Suprapubic skin (tissue), 4 donors: Measurements from ENCODE around the gene MYO5A. TPM values are rescaled to one million over a fixed set of nuclear protein-coding genes. Genes with fewer than 3 reads are reported as not detected.
"Not testable (repeated sequence)": the region's sequence is repeated elsewhere in the genome, so short reads cannot be mapped to it uniquely, and the experiment has no call there.

Source experiments
- DNase-seq, 2 donors: peaks; one replicate each; pipeline ENCODE4 v3.0.0-alpha.2; 2019; ENCODE audit warnings: low spot score in 2 of 2
- H3K27ac ChIP-seq: fragments of 200-600 bp; sonication (generic); one replicate; pipeline ENCODE4 v1.5.1; 2019
- H3K27me3 ChIP-seq: fragments of 200-600 bp; sonication (generic); one replicate; pipeline ENCODE4 v1.5.1; 2019
- H3K36me3 ChIP-seq: fragments of 200-600 bp; sonication (generic); one replicate; pipeline ENCODE4 v1.5.1; 2019
- H3K4me1 ChIP-seq: fragments of 200-600 bp; sonication (generic); one replicate; pipeline ENCODE4 v1.5.1; 2019
- H3K4me3 ChIP-seq: fragments of 200-600 bp; sonication (generic); one replicate; pipeline ENCODE4 v1.5.1; 2019; ENCODE audit warnings: mild to moderate bottlenecking
- H3K9me3 ChIP-seq: fragments of 200-600 bp; sonication (generic); one replicate; pipeline ENCODE4 v1.5.1; 2019
- EP300 ChIP-seq: sonication (generic); formaldehyde crosslinking; IDR thresholded peaks from one replicate; pipeline ENCODE4 v1.6.1; 2017; ENCODE audit warnings: antibody characterized with exemption
- POLR2A ChIP-seq, 2 donors: fragments of 450-650 bp; IDR thresholded peaks; one replicate each; pipeline ENCODE4 v1.6.1; 2017; ENCODE audit warnings: antibody characterized with exemption in 2 of 2, mild to moderate bottlenecking in 2 of 2, moderate library complexity in 2 of 2
- POLR2AphosphoS5 ChIP-seq, 3 donors: sonication (generic); formaldehyde crosslinking; IDR thresholded peaks; one replicate each; pipeline ENCODE4 v1.6.1; 2017; ENCODE audit warnings: antibody characterized with exemption in 3 of 3
- WGBS: methylation state at CpG from one replicate; pipeline ENCODE4 v1.1.5; 2018; 5-methylcytosine and 5-hydroxymethylcytosine counted together
- total RNA-seq, 4 donors: library from RNA; depleted of rRNA; stranded (reverse); fragments of >200 nt; gene quantifications; one replicate each; pipeline ENCODE4 v1.1.0, GENCODE V29; 2016
- TF ChIP-seq, protein P1 (sequence below), 2 donors: fragments of 200-600 bp in 1 of 2; fragments of 450-650 bp in 1 of 2; sonication (generic) in 1 of 2; IDR thresholded peaks; one replicate each; pipeline ENCODE4 v1.5.1; 2016 to 2019; ENCODE audit warnings: antibody characterized with exemption in 2 of 2, mild to moderate bottlenecking in 1 of 2, moderate library complexity in 1 of 2

Gene MYO5A
- 10 to 100 TPM; 37.4 to 73.7 (median 47.0) TPM for total RNA-seq

DNA sequence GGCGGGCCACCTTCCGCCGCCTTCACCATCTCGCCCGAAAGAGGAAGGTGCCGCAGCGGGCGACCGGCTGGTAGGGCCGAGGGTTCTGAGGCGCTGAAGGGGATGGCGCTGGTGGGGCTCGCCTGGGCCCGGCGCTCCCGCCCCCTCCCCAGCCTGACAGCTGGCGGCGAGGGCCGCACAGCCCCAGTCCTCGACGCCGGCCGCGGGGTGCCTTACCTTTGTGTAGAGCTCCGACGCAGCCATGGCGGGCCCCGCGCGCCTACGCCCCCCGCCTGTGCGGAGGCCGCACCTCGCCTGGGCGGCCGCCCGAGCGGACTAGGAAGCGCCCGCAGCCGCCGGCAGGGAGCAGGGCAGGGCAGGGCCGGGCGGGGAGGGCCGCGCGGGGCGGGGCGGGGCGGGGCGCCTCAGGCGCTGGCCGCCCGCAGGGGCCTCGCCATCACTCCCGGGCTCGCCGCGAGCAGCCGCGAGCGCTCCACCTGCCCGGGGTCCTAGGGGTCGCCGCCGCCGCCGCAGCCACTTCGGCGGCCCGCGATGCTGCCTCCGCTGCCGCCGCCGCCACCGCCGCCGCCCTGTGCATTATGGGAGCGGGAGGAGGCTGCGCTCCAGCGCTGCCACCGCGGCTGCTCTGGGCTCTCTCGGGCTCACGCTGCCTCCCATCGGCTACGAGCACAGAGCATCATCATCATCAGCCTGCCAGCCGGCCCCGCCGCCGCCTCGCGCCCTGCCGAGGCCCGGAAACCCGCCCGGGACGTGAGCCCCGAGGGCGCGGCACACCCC lies at the start of gene MYO5A:
MYO5A (minus strand) TSS at position 317 of the 777 bp plus-strand sequence; CDS start at position 243, 74 bp downstream.
- 2% methylated on average over 12 of the region's 103 CpGs for WGBS
- Histone ChIP-seq H3K36me3 (no peaks in the 10 kb centered on the region), H3K4me3 (peak within 1 kb of the TSS; percentile 92), H3K27me3 (no peaks in the 10 kb centered on the region), H3K4me1 (peaks cover 20% of the 10 kb centered on the region), H3K27ac (peak within 1 kb of the TSS; percentile 86), H3K9me3 (no peaks in the 10 kb centered on the region)
- DNase-seq: peak; percentile 77 to 83
- no peak for TF ChIP-seq POLR2AphosphoS5 (IDR thresholded peaks at IDR 0.05)
- no peak for TF ChIP-seq EP300
- TF ChIP-seq POLR2A (IDR thresholded peaks at IDR 0.05): peak in 1 of 2 donors; percentile 11
- TF ChIP-seq, protein P1, sequence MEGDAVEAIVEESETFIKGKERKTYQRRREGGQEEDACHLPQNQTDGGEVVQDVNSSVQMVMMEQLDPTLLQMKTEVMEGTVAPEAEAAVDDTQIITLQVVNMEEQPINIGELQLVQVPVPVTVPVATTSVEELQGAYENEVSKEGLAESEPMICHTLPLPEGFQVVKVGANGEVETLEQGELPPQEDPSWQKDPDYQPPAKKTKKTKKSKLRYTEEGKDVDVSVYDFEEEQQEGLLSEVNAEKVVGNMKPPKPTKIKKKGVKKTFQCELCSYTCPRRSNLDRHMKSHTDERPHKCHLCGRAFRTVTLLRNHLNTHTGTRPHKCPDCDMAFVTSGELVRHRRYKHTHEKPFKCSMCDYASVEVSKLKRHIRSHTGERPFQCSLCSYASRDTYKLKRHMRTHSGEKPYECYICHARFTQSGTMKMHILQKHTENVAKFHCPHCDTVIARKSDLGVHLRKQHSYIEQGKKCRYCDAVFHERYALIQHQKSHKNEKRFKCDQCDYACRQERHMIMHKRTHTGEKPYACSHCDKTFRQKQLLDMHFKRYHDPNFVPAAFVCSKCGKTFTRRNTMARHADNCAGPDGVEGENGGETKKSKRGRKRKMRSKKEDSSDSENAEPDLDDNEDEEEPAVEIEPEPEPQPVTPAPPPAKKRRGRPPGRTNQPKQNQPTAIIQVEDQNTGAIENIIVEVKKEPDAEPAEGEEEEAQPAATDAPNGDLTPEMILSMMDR (IDR thresholded peaks at IDR 0.05): peak in 1 of 2 donors; percentile 20

DNA sequence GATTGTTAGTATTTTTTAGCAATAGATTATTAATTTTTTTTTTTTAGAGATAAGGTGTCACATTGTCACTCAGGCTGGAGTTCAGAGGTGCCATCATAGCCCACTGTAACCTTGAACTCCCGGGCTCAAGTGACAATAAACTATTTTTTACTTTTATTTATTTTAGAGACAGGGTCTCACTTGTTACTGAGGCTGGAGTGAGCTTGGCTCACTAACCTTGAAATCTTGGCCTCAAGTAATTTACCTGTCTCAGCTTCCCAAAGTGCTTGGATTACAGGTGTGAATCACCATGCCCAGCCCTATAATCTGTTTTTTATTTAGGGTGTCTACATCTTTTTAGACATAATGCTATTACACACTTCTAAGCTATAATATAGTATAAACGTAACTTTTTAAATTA lies 48.0 kb upstream of the MYO5A start:
- peaks cover 9% of the 10 kb centered on the region for H3K36me3 ChIP-seq
- DNase-seq: no peak
- H3K9me3 ChIP-seq: no peaks in the 10 kb centered on the region
- no peak overlapping the region for H3K4me3 ChIP-seq
- no peak overlapping the region for H3K27ac ChIP-seq
- H3K4me1 ChIP-seq: no peaks in the 10 kb centered on the region
- H3K27me3 ChIP-seq: no peaks in the 10 kb centered on the region
- TF ChIP-seq POLR2A (IDR thresholded peaks at IDR 0.05) (no peak), EP300 (no peak), POLR2AphosphoS5 (IDR thresholded peaks at IDR 0.05) (no peak)
- TF ChIP-seq, protein P1 (IDR thresholded peaks at IDR 0.05): no peak
- WGBS: 98% methylated on average over 2 of the region's 2 CpGs

DNA sequence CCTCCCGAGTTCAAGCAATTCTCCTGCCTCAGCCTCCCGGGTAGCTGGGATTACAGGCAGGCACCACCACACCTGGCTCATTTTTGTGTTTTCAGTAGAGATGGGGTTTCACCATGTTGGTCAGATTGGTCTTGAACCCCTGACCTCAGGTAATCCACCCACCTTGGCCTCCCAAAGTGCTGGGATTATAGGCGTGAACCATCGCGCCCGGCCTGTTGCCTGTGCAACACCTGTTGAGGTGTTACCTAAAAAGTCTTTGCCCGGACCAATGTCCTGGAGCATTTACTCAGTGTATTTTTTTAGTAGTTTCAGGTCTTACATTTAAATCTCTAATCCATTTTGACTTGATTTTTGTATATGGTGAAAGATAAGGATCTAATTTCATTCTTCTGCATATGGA lies 46.9 kb upstream of the MYO5A start:
- not testable (repeated sequence) for H3K9me3 ChIP-seq, H3K27me3 ChIP-seq, H3K4me1 ChIP-seq, H3K27ac ChIP-seq, H3K4me3 ChIP-seq, DNase-seq, H3K36me3 ChIP-seq
- 97% methylated on average over 7 of the region's 7 CpGs for WGBS

DNA sequence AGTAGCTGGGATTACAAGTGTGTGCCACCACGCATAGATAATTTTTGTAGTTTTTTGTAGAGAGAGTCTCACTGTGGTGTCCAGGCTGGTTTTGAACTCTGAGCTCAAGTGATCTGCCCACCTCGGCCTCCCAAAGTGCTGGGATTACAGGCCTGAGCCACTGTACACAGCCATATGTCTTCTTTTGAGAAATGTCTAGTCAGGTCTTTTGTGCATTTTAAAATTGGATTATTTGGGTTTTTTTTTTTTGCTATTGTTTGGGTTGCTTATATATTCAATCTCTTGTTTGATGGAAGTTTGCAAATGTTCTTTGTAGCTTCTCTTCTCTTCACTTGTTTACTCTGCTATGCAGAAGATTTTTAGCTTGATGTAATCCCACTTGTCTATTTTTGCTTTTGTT lies 46.4 kb upstream of the MYO5A start:
- DNase-seq: no peak
- Histone ChIP-seq H3K27ac (no peak overlapping the region), H3K36me3 (no peaks in the 10 kb centered on the region), H3K4me1 (no peaks in the 10 kb centered on the region), H3K9me3 (no peaks in the 10 kb centered on the region), H3K27me3 (no peaks in the 10 kb centered on the region), H3K4me3 (no peak overlapping the region)
- no peak for TF ChIP-seq POLR2A (IDR thresholded peaks at IDR 0.05)
- WGBS: 97% methylated on average over 2 of the region's 2 CpGs

DNA sequence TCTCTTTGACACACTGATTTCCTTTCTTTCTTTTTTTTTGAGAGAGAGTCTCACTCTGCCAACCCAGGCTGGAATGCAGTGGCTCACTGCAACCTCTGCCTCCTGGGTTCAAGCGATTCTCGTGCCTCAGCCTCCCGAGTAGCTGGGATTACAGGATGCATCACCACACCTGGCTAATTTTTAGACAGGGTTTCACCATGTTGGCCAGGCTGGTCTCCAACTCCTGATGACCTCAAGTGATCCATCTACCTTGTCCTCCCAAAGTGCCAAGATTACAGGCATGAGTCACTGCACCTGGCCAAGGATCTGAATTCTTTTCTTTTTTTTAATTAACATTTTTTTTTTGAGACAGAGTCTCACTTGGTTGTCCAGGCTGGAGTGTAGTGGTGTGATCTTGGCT lies 45.9 kb upstream of the MYO5A start:
- WGBS: 79% methylated on average over 3 of the region's 3 CpGs
- H3K9me3 ChIP-seq: not testable (repeated sequence)

DNA sequence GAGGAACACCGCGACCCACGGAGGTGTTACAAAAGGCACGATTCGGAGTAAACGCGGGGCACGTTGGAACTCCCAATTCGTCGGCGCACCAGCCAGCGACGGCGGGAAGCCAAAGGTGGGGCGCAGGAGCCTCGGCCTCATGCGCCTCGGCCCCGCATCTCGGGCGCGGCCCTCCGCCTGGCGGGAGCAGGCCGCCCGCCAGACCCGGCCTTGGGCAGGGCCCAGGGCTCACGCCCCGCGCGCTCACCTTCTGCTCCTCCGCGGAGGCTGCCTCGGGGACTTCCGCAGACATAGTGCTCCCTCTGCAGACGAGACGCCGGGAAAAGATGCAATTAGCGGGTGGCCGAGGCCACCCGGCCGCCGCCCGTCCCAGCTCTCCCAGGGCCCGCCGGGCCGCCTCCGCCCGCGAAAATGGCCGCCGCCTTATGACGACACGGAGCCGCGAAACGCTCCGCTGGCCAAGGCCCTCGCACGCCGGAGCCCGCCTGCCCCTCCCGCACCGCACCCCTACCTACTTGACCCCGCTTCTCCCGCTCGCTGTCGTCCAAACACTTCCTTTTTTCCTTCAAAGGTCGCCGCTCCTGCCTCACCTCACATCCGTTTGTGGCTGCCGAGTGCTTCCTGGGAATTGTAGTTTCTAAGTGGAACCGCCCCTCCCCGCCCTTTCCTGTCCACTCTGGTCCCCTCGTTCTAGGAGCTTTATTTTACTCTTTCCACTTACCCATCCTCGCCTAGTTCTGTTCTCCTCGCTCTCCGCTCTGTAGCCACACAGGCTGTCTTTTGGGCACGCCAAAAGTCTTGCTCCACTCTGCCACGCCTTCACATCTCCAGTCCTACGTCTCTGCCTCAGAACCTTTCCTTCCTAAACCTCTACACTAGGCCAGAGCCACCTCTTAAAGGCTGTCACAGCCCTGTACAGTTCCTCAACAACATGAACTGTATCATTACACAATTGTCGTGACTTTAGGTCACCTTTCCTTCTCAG lies 40.2 kb upstream of the MYO5A start, which contains the start of gene ARPP19:
ARPP19 (minus strand) TSS at position 430 of the 985 bp plus-strand sequence; CDS start at position 292, 138 bp downstream.
- Histone ChIP-seq H3K9me3 (no peaks in the 10 kb centered on the region), H3K4me1 (peaks cover 33% of the 10 kb centered on the region), H3K27me3 (no peaks in the 10 kb centered on the region), H3K36me3 (no peaks in the 10 kb centered on the region), H3K4me3 (peak within 1 kb of the TSS; percentile 89), H3K27ac (peak within 1 kb of the TSS; percentile 99)
- TF ChIP-seq, protein P1 (IDR thresholded peaks at IDR 0.05): peak in 1 of 2 donors; percentile 10
- TF ChIP-seq POLR2A (IDR thresholded peaks at IDR 0.05) (peak in 1 of 2 donors; percentile 53), POLR2AphosphoS5 (IDR thresholded peaks at IDR 0.05) (peak; percentile 26 to 74 (median 59)), EP300 (no peak)
- DNase-seq: peak; percentile 92 to 93
- WGBS: 8% methylated on average over 50 of the region's 82 CpGs

More for the DNA sequence above, 45.9 kb upstream of the MYO5A start:
- not testable (repeated sequence) for H3K27ac ChIP-seq, DNase-seq, H3K4me1 ChIP-seq, H3K36me3 ChIP-seq, H3K27me3 ChIP-seq, H3K4me3 ChIP-seq
